GM10248 (cell line): ENCODE data around the gene POU2F1.

Source experiments
- CTCF ChIA-PET: fragments of 300-600 bp; sonication (Branson Sonifier 250); formaldehyde crosslinking; extraction: SDS; loops from one replicate; lab custom pipeline; 2021; ENCODE audit warnings: antibody characterized with exemption; lab: Yijun Ruan, JAX
- POLR2A ChIA-PET: fragments of 350-650 bp; sonication (Branson Sonifier 250); formaldehyde crosslinking; extraction: SDS; loops from one replicate; lab custom pipeline; 2020; ENCODE audit warnings: antibody characterized with exemption; lab: Yijun Ruan, JAX
- DNase-seq: peaks from one replicate; pipeline ENCODE4 v3.0.0; 2012; ENCODE audit errors: extremely low spot score
- CTCF ChIP-seq: IDR thresholded peaks from 2 replicates; pipeline ENCODE4 v1.5.1; 2012; ENCODE audit warnings: mild to moderate bottlenecking, low read depth; ENCODE audit errors: extremely low read depth, missing control alignments, control extremely low read depth

Gene POU2F1

GRCh38 chr1:167467126-167467710 lies 246.5 kb downstream of the POU2F1 start:
- CTCF ChIA-PET, result interaction anchor here (1.0 to 2.1 kb wide), 5 partner anchors 10 to 199 kb away, joined by 3 to 8 read pairs (median 3); no protein-coding TSS in a partner anchor
- no peak for TF ChIP-seq CTCF
- POLR2A ChIA-PET, result no interaction called here

GRCh38 chr1:167467752-167468151 lies 247.1 kb downstream of the POU2F1 start:
- no peak for DNase-seq
- POLR2A ChIA-PET, result no interaction called here
- CTCF ChIA-PET, result interaction anchor here (0.9 to 1.8 kb wide), 8 partner anchors 9 to 199 kb away, joined by 3 to 6 read pairs (median 3); no protein-coding TSS in a partner anchor
- TF ChIP-seq CTCF, result no peak

More at GRCh38 chr1:167467126-167467710, 246.5 kb downstream of the POU2F1 start:
- no peak for DNase-seq

- no peak for DNase-seq
- ChIA-PET CTCF (interaction anchor here (1.1 to 1.8 kb wide), 4 partner anchors 12 to 65 kb away, joined by 3 to 6 read pairs (median 4); no protein-coding TSS in a partner anchor), POLR2A (no interaction called here)
- TF ChIP-seq CTCF, result no peak
Observed at GRCh38 chr1:167469280-167469965, 248.7 kb downstream of the POU2F1 start.

GRCh38 chr1:167471568-167471967 lies 250.9 kb downstream of the POU2F1 start:
- CTCF ChIA-PET, result no interaction called here
- POLR2A ChIA-PET, result no interaction called here
- no peak for DNase-seq
- TF ChIP-seq CTCF, result no peak

GRCh38 chr1:167472752-167473521 lies 252.3 kb downstream of the POU2F1 start:
- DNase-seq, result no peak
- CTCF ChIA-PET, result interaction anchor here (1.1 kb wide), 1 partner anchor 12 kb away, joined by 3 read pairs; no protein-coding TSS in a partner anchor
- TF ChIP-seq CTCF, result no peak
- POLR2A ChIA-PET, result no interaction called here

- ChIA-PET CTCF (no interaction called here), POLR2A (no interaction called here)
- TF ChIP-seq CTCF, result no peak
- DNase-seq, result no peak
Observed at GRCh38 chr1:167473761-167474160, 253.1 kb downstream of the POU2F1 start.
